HepG2 (cell line): Measurements from ENCODE around the gene RHOG. TPM values are rescaled to one million over a fixed set of nuclear protein-coding genes. Genes with fewer than 3 reads are reported as not detected.

Source experiments
- FOXK2 ChIP-seq: fragments of 450-650 bp; IDR thresholded peaks from 2 replicates; pipeline ENCODE4 v1.6.1; 2016
- GATA4 ChIP-seq: sonication (generic); IDR thresholded peaks from 2 replicates; pipeline ENCODE4 v1.6.1; 2016; ENCODE audit warnings: antibody characterized with exemption, low read depth, borderline replicate concordance
- GRHL1 ChIP-seq: sonication (generic); formaldehyde crosslinking; conservative IDR thresholded peaks from 2 replicates; pipeline ENCODE4 v1.8.0; 2022; ENCODE audit warnings: missing genetic modification reagents
- IRF2 ChIP-seq: IDR thresholded peaks from 2 replicates; pipeline ENCODE4 v1.6.1; 2018; ENCODE audit warnings: missing genetic modification reagents, missing compliant biosample characterization
- KMT2B ChIP-seq: IDR thresholded peaks from 2 replicates; pipeline ENCODE4 v1.6.1; 2016; ENCODE audit warnings: missing genetic modification reagents, missing compliant biosample characterization
- NAIF1 ChIP-seq: sonication (generic); formaldehyde crosslinking; IDR thresholded peaks from 2 replicates; pipeline ENCODE4 v1.5.0; 2020; ENCODE audit warnings: mild to moderate bottlenecking, missing genetic modification reagents, borderline replicate concordance
- ONECUT2 ChIP-seq: sonication (generic); formaldehyde crosslinking; IDR thresholded peaks from 2 replicates; pipeline ENCODE4 v1.4.0; 2020; ENCODE audit warnings: missing genetic modification reagents
- PCBP2 ChIP-seq: fragments of 200-400 bp; formaldehyde crosslinking; optimal IDR thresholded peaks from 2 replicates; pipeline ENCODE3; 2018; ENCODE audit warnings: low read length, low read depth; ENCODE audit not compliant: poor library complexity, severe bottlenecking
- PHF20 ChIP-seq: sonication (generic); formaldehyde crosslinking; IDR thresholded peaks from 2 replicates; pipeline ENCODE4 v1.5.0; 2020; ENCODE audit warnings: mild to moderate bottlenecking, missing genetic modification reagents
- SETDB1 ChIP-seq: sonication (generic); formaldehyde crosslinking; IDR thresholded peaks from 2 replicates; pipeline ENCODE4 v1.5.1; 2020; ENCODE audit warnings: missing genetic modification reagents, mild to moderate bottlenecking, borderline replicate concordance
- SOX5 ChIP-seq: IDR thresholded peaks from 2 replicates; pipeline ENCODE4 v1.6.1; 2016; ENCODE audit warnings: borderline replicate concordance
- TOPORS ChIP-seq: sonication (generic); formaldehyde crosslinking; IDR thresholded peaks from 2 replicates; pipeline ENCODE4 v1.8.0; 2023; ENCODE audit warnings: mild to moderate bottlenecking, missing genetic modification reagents
- ZBTB38 ChIP-seq: sonication (generic); formaldehyde crosslinking; IDR thresholded peaks from 2 replicates; pipeline ENCODE4 v1.5.1; 2020; ENCODE audit warnings: mild to moderate bottlenecking, missing genetic modification reagents
- ZBTB7A ChIP-seq: sonication (generic); formaldehyde crosslinking; IDR thresholded peaks from 2 replicates; pipeline ENCODE4 v1.8.0; 2022; ENCODE audit warnings: mild to moderate bottlenecking, missing genetic modification reagents
- ZNF260 ChIP-seq: sonication (generic); formaldehyde crosslinking; IDR thresholded peaks from 2 replicates; pipeline ENCODE4 v1.4.0; 2020; ENCODE audit warnings: missing genetic modification reagents, low read depth, mild to moderate bottlenecking, borderline replicate concordance
- ZNF335 ChIP-seq: sonication (generic); formaldehyde crosslinking; IDR thresholded peaks from 2 replicates; pipeline ENCODE4 v1.4.0; 2020; ENCODE audit warnings: missing genetic modification reagents
- ZNF556 ChIP-seq: sonication (generic); formaldehyde crosslinking; IDR thresholded peaks from 2 replicates; pipeline ENCODE4 v1.4.0; 2020; ENCODE audit warnings: mild to moderate bottlenecking, missing genetic modification reagents, borderline replicate concordance
- ZNF670 ChIP-seq: sonication (generic); formaldehyde crosslinking; IDR thresholded peaks from 2 replicates; pipeline ENCODE4 v1.8.0; 2022; ENCODE audit warnings: mild to moderate bottlenecking, missing genetic modification reagents, borderline replicate concordance
- ZSCAN22 ChIP-seq: sonication (generic); formaldehyde crosslinking; IDR thresholded peaks from 2 replicates; pipeline ENCODE4 v1.4.0; 2020; ENCODE audit warnings: mild to moderate bottlenecking, missing genetic modification reagents
- polyA plus RNA-seq, 8 experiments: library from polyadenylated mRNA; depleted of rRNA in 3 of 8; stranded (reverse) in 7 of 8; unstranded in 1 of 8; fragments of >200 nt; fragmentation: Illumina TruSeq in 4 of 8; extraction: Trizol in 4 of 8; gene quantifications; 2 replicates each; pipeline versions ENCODE4 v1.2.1 to v1.2.3, GENCODE V29; 2011 to 2016; ENCODE audit warnings: low read depth in 4 of 8, missing spikeins in 1 of 8, mixed read lengths in 1 of 8; ENCODE audit not compliant: insufficient read depth in 1 of 8
- total RNA-seq, 5 experiments: library from RNA; depleted of rRNA; stranded (reverse); fragments of >200 nt; fragmentation: Illumina TruSeq; extraction: Trizol; gene quantifications; 2 replicates each; pipeline ENCODE4 v1.2.3, GENCODE V29; 2016; ENCODE audit warnings: low read depth in 1 of 5
- TF ChIP-seq, protein P1 (sequence below): sonication (generic); formaldehyde crosslinking; IDR thresholded peaks from 2 replicates; pipeline ENCODE4 v1.5.1; 2020; ENCODE audit warnings: missing genetic modification reagents, mild to moderate bottlenecking, borderline replicate concordance
- TF ChIP-seq, protein P2 (sequence below): sonication (generic); formaldehyde crosslinking; IDR thresholded peaks from 2 replicates; pipeline ENCODE4 v1.4.0; 2020; ENCODE audit warnings: missing genetic modification reagents

RHOG gene
- total and polyA plus RNA-seq, 2 of the 13 experiments (the other 11 are each of a cell fraction or from before 2014, with no cell fraction given): 7.7 to 23.4 TPM

DNA sequence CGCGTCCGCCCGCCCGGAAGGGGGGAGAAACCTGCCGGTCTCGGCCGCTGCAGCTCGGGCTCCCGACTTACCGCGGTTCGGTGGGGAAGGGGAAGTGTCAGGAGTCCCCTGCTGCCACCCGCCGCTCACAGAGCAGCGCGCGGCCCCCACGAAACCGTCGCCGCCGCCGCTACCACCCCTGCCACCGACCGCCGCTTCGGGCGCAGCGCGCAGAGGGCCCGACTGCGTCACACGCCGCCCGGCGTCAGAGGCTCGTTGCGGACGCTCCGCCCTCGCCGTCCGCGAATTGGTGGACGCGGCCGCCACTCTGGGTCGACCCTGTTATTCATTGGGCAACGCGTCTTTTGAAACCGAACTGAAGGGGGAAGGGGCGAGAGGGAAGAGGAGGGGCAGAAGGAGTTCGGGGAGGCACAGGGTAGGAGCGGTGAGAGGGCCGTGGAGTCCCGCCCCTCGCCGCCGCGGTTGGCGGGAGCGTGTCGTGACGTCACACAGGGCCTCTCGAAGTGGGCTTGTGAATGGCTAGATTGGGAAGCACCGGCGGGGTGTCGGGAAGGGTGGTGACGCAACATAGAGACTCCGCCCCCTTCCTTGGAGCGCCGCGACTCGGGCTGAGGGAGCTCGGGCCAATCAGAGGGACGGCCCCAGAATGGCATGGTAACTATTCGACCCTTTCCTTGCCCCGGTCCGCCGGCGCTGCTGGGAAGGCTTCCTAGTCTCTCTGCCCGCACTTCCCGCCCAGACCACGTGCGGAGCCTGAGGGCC is 43.2 kb downstream of the RHOG start, which contains the start of gene NUP98 (continued):
- TF ChIP-seq, protein P1, sequence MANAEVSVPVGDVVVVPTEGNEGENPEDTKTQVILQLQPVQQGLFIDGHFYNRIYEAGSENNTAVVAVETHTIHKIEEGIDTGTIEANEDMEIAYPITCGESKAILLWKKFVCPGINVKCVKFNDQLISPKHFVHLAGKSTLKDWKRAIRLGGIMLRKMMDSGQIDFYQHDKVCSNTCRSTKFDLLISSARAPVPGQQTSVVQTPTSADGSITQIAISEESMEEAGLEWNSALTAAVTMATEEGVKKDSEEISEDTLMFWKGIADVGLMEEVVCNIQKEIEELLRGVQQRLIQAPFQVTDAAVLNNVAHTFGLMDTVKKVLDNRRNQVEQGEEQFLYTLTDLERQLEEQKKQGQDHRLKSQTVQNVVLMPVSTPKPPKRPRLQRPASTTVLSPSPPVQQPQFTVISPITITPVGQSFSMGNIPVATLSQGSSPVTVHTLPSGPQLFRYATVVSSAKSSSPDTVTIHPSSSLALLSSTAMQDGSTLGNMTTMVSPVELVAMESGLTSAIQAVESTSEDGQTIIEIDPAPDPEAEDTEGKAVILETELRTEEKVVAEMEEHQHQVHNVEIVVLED (CRISPR knock-in tag): peak; percentile 98
- TF ChIP-seq ZSCAN22 (CRISPR knock-in tag): no peak
- no peak for TF ChIP-seq FOXK2
- TF ChIP-seq PCBP2: no peak
- peak; percentile 40; the same call in 1 of the 2 replicates for TF ChIP-seq ZNF670 (CRISPR knock-in tag)
- TF ChIP-seq KMT2B (CRISPR knock-in tag): peak; percentile 84
- TF ChIP-seq SOX5: no peak
- peak; percentile 56 for TF ChIP-seq ZBTB38 (CRISPR knock-in tag)
- TF ChIP-seq IRF2: no peak; the same call in 1 of the 2 replicates
- TF ChIP-seq ZNF556 (CRISPR knock-in tag): peak; percentile 75; the same call in 1 of the 2 replicates
- TF ChIP-seq TOPORS: peak; percentile 90
- no peak for TF ChIP-seq SETDB1 (CRISPR knock-in tag)
- TF ChIP-seq, protein P2, sequence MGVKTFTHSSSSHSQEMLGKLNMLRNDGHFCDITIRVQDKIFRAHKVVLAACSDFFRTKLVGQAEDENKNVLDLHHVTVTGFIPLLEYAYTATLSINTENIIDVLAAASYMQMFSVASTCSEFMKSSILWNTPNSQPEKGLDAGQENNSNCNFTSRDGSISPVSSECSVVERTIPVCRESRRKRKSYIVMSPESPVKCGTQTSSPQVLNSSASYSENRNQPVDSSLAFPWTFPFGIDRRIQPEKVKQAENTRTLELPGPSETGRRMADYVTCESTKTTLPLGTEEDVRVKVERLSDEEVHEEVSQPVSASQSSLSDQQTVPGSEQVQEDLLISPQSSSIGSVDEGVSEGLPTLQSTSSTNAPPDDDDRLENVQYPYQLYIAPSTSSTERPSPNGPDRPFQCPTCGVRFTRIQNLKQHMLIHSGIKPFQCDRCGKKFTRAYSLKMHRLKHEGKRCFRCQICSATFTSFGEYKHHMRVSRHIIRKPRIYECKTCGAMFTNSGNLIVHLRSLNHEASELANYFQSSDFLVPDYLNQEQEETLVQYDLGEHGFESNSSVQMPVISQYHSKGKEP (CRISPR knock-in tag): peak; percentile 81; the same call in 1 of the 2 replicates
- no peak for TF ChIP-seq ZNF260
- no peak for TF ChIP-seq NAIF1 (CRISPR knock-in tag)
- 0 out of 2 replicates have a peak, but pooled peaks have one; percentile 32 for TF ChIP-seq ZBTB7A
- TF ChIP-seq GRHL1 (CRISPR knock-in tag): no peak
- peak; percentile 65 for TF ChIP-seq PHF20 (CRISPR knock-in tag)
- TF ChIP-seq ONECUT2 (CRISPR knock-in tag): peak; percentile 43; the same call in 1 of the 2 replicates
- peak; percentile 66; the same call in 1 of the 2 replicates for TF ChIP-seq GATA4
- TF ChIP-seq ZNF335 (CRISPR knock-in tag): peak; percentile 96; the same call in 1 of the 2 replicates
